Kidney (tissue), 14 donors: ENCODE results near the gene MLLT10. TPM values are rescaled to one million over a fixed set of nuclear protein-coding genes. Genes with fewer than 3 reads are reported as not detected.
"Not testable (repeated sequence)": the region's sequence is repeated elsewhere in the genome, so short reads cannot be mapped to it uniquely, and the experiment has no call there.

ENCODE experiments used
- DNase-seq, 5 donors: peaks; one replicate each; pipeline ENCODE4 v3.0.0-alpha.2; 2013 to 2020
- FAIRE-seq: peaks from 2 replicates; lab custom pipeline; 2012; peaks lifted over from hg19 to GRCh38; lab: Jason Lieb, UNC
- H3K27ac ChIP-seq, 2 donors: one replicate each; pipeline ENCODE4 v1.7.0; 2013; ENCODE audit warnings: low read depth in 2 of 2, low read length in 2 of 2, inconsistent platforms in 1 of 2
- H3K27me3 ChIP-seq: one replicate; pipeline ENCODE4 v1.7.1; 2013; ENCODE audit warnings: low read length, inconsistent platforms; ENCODE audit not compliant: control insufficient read depth, insufficient read depth
- H3K36me3 ChIP-seq, 3 donors: one replicate each; pipeline versions ENCODE4 v1.7.0 to v1.7.1; 2013; ENCODE audit warnings: low read length in 3 of 3, control low read depth in 1 of 3, inconsistent platforms in 1 of 3; ENCODE audit not compliant: insufficient read depth in 3 of 3, control insufficient read depth in 2 of 3
- H3K4me1 ChIP-seq, 3 donors: one replicate each; pipeline versions ENCODE4 v1.7.0 to v1.7.1; 2013; ENCODE audit warnings: low read length in 3 of 3, inconsistent platforms in 1 of 3, low read depth in 1 of 3; ENCODE audit not compliant: control insufficient read depth in 2 of 3, insufficient read depth in 2 of 3
- H3K4me3 ChIP-seq, 3 donors: one replicate each; pipeline versions ENCODE4 v1.7.0 to v1.8.1; 2013; ENCODE audit warnings: low read length in 3 of 3, control low read depth in 1 of 3, inconsistent platforms in 1 of 3
- H3K9ac ChIP-seq, 3 donors: one replicate each; pipeline versions ENCODE4 v1.7.0 to v1.7.1; 2013; ENCODE audit warnings: low read length in 3 of 3, control low read depth in 1 of 3, inconsistent platforms in 1 of 3
- H3K9me3 ChIP-seq, 3 donors: one replicate each; pipeline versions ENCODE4 v1.7.0 to v1.7.1; 2013; ENCODE audit warnings: low read length in 3 of 3, control low read depth in 1 of 3, inconsistent platforms in 1 of 3; ENCODE audit not compliant: control insufficient read depth in 2 of 3, insufficient read depth in 1 of 3
- CTCF ChIP-seq: IDR thresholded peaks from 3 replicates; pipeline ENCODE4 v1.5.1; 2012; ENCODE audit warnings: mild to moderate bottlenecking, moderate library complexity, borderline replicate concordance; ENCODE audit not compliant: insufficient read depth; ENCODE audit errors: extremely low read depth
- intact Hi-C: fragments of 100-400 bp; cut with DNase I; formaldehyde crosslinking; loops from one replicate; pipeline ENCODE4 v1.11.1; 2022
- polyA plus RNA-seq: library from polyadenylated mRNA; stranded (reverse); fragments of 350-450 nt; fragmentation: Illumina TruSeq; extraction: RNeasy Lipid Tissue Mini Kit (QIAGEN cat#74804); gene quantifications from one replicate; pipeline ENCODE4 v1.2.3, GENCODE V29; 2014; ENCODE audit warnings: low read depth, low replicate concordance; ENCODE audit not compliant: insufficient read depth
- total RNA-seq: library from RNA; stranded (reverse); fragmentation: NEBNext Ultra II Directional; extraction: Animal tissue kit (Norgen Biotek cat#: 25700); gene quantifications from one replicate; pipeline ENCODE4 v1.2.1, GENCODE V29; 2021
- donor health status: control.
- donor health status: control.
- donor health status: control.
- donor health status: control.
- donor health status: control.
- donor health status: DM: yes; HTN: yes; CAD: no.
- donor health status: Normal renal cell carcinoma (clear cell type).

The MLLT10 gene
- total and polyA plus RNA-seq, 2 donors from 2014 or later: 11.0 to 54.2 TPM

GRCh38 chr10:21628023-21628422 is 94.0 kb downstream of the MLLT10 start:
- no peak for TF ChIP-seq CTCF
- Histone ChIP-seq H3K27me3 (no peaks in the 10 kb centered on the region), H3K9ac (no peak overlapping the region), H3K4me3 (no peak overlapping the region), H3K27ac (no peak overlapping the region), H3K36me3 (peaks cover 0 to 8% (median 0%) of the 10 kb centered on the region in 3 donors), H3K9me3 (no peaks in the 10 kb centered on the region), H3K4me1 (no peaks in the 10 kb centered on the region)
- DNase-seq (no peak), FAIRE-seq (no peak)
- intact Hi-C loops: no loop called here

DNA sequence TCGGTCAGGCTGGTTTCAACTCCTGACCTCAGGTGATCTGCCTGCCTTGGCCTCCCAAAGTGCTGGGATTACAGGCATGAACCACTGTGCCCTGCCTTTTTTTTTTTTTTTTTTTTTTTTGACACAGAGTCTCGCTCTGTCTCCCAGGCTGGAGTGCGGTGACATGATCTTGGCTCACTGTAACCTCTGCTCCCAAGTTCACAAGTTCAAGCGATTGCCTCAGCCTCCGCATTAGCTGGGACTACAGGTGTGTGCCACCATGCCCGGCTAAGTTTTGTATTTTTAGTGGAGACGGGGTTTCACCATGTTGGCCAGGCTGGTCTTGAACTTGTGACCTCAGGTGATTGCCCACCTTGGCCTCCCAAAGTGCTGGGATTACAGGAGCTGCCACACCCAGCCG is 94.6 kb downstream of the MLLT10 start:
- H3K9me3 ChIP-seq, intact Hi-C loops, H3K4me3 ChIP-seq, H3K9ac ChIP-seq, DNase-seq, H3K36me3 ChIP-seq, FAIRE-seq, H3K4me1 ChIP-seq, H3K27me3 ChIP-seq, H3K27ac ChIP-seq: not testable (repeated sequence)

GRCh38 chr10:21634599-21635365 is 100.8 kb downstream of the MLLT10 start:
- no peak for TF ChIP-seq CTCF
- FAIRE-seq: no peak
- intact Hi-C loops: no loop called here
- Histone ChIP-seq H3K4me3 (no peak overlapping the region), H3K4me1 (no peaks in the 10 kb centered on the region), H3K27me3 (no peaks in the 10 kb centered on the region), H3K9me3 (no peaks in the 10 kb centered on the region), H3K27ac (no peak overlapping the region), H3K9ac (no peak overlapping the region), H3K36me3 (peaks cover 0 to 3% (median 0%) of the 10 kb centered on the region in 3 donors)
- DNase-seq: no peak

- Histone ChIP-seq H3K4me1 (no peaks in the 10 kb centered on the region), H3K36me3 (peaks cover 0 to 3% (median 0%) of the 10 kb centered on the region in 3 donors), H3K4me3 (no peak overlapping the region), H3K27me3 (no peaks in the 10 kb centered on the region), H3K27ac (no peak overlapping the region), H3K9me3 (no peaks in the 10 kb centered on the region), H3K9ac (no peak overlapping the region)
- DNase-seq (no peak), FAIRE-seq (no peak)
- intact Hi-C loops: no loop called here
- no peak for TF ChIP-seq CTCF
These were observed 103.8 kb downstream of the MLLT10 start for GRCh38 chr10:21637795-21638194.
